Activated T-cell treated with anti-CD3 and anti-CD28 coated beads, Interleukin-2, amount 50 U/mL, for 24 hours (primary cell): Measurements from ENCODE around the gene B3GNT7.

Experiments used
- DNase-seq: peaks from one replicate; pipeline ENCODE4 v3.0.0-alpha.2; 2020
- H3K27ac Mint-ChIP-seq: 2 replicates; pipeline ENCODE4 v1.8.0; 2020; ENCODE audit warnings: mild to moderate bottlenecking, mixed read lengths
- H3K27me3 Mint-ChIP-seq: 2 replicates; pipeline ENCODE4 v1.8.0; 2020; ENCODE audit warnings: mixed read lengths
- H3K36me3 Mint-ChIP-seq: 2 replicates; pipeline ENCODE4 v1.8.0; 2020; ENCODE audit warnings: low read depth, mixed read lengths
- H3K4me1 Mint-ChIP-seq: 2 replicates; pipeline ENCODE4 v1.8.0; 2020; ENCODE audit warnings: low read depth, mixed read lengths
- H3K4me3 Mint-ChIP-seq: 2 replicates; pipeline ENCODE4 v1.8.0; 2020; ENCODE audit warnings: mild to moderate bottlenecking, moderate library complexity, mixed read lengths
- H3K9me3 Mint-ChIP-seq: 2 replicates; pipeline ENCODE4 v1.8.0; 2020; ENCODE audit warnings: mixed read lengths

Gene B3GNT7

GRCh38 chr2:231431606-231432005 is 36.1 kb downstream of the B3GNT7 start:
- Mint-ChIP-seq H3K9me3 (peaks cover 4% of the 10 kb centered on the region), H3K4me1 (peaks cover 15% of the 10 kb centered on the region), H3K27me3 (no peaks in the 10 kb centered on the region), H3K27ac (no peak overlapping the region), H3K36me3 (no peaks in the 10 kb centered on the region), H3K4me3 (no peak overlapping the region)
- DNase-seq: no peak

GRCh38 chr2:231433990-231434389 is 38.5 kb downstream of the B3GNT7 start:
- H3K9me3 Mint-ChIP-seq: peaks cover 4% of the 10 kb centered on the region
- no peaks in the 10 kb centered on the region for H3K27me3 Mint-ChIP-seq
- no peak overlapping the region for H3K4me3 Mint-ChIP-seq
- DNase-seq: no peak
- H3K36me3 Mint-ChIP-seq: no peaks in the 10 kb centered on the region
- peak overlapping the region; percentile 23 for H3K27ac Mint-ChIP-seq
- peaks cover 9% of the 10 kb centered on the region for H3K4me1 Mint-ChIP-seq

DNA sequence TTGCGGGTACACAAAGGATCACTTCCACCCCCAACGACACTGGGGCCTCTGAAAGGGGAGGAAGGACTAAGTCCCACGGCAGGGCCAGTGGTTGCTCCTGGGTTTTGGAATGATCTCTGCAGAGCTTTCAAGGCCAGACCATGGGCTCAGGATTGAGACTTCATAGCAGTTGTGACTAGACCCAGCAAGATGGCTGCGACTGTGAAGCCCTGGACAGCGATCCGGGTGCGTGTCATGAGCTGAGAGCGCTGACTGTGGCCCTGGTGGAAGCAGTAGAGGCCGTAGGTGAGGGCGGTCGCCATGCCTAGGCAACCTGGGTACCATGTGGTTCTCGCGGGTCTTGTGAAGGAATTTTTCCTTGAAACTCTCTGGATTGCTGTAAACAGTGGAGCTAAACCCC is 41.4 kb downstream of the B3GNT7 start:
- H3K27me3 Mint-ChIP-seq: no peaks in the 10 kb centered on the region
- peaks cover 1% of the 10 kb centered on the region for H3K9me3 Mint-ChIP-seq
- no peak for DNase-seq
- H3K4me3 Mint-ChIP-seq: no peak overlapping the region
- no peaks in the 10 kb centered on the region for H3K36me3 Mint-ChIP-seq
- H3K27ac Mint-ChIP-seq: no peak overlapping the region
- peaks cover 9% of the 10 kb centered on the region for H3K4me1 Mint-ChIP-seq

DNA sequence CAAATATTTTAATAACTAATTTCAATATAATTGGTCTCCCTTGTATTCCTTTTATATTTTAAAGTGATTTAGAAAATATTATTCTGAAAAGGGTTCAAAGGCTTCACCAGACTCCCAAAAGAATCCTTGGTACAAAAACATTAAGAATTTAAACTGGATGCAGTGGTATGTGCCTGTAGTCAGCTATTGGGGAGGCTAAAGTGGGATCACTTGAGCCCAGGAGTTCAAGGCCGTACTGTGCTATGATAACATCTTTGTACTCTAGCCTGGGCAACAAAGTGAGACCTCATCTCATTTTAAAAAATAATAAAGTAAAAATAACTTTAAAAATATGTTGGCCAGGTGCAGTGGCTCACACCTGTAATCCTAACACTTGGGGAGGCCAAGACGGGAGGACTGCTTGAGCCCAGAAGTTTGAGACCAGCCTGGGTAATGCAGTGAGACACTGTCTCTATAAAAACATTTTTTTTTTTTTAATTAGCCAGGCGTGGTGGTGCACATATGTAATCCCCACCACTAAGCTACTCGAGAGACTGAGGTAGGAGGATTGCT is 54.1 kb downstream of the B3GNT7 start:
- no peak overlapping the region for H3K27ac Mint-ChIP-seq
- H3K4me1 Mint-ChIP-seq: peaks cover 7% of the 10 kb centered on the region
- H3K36me3 Mint-ChIP-seq: peaks cover 34% of the 10 kb centered on the region
- H3K9me3 Mint-ChIP-seq: no peaks in the 10 kb centered on the region
- DNase-seq: no peak
- no peaks in the 10 kb centered on the region for H3K27me3 Mint-ChIP-seq
- no peak overlapping the region for H3K4me3 Mint-ChIP-seq

DNA sequence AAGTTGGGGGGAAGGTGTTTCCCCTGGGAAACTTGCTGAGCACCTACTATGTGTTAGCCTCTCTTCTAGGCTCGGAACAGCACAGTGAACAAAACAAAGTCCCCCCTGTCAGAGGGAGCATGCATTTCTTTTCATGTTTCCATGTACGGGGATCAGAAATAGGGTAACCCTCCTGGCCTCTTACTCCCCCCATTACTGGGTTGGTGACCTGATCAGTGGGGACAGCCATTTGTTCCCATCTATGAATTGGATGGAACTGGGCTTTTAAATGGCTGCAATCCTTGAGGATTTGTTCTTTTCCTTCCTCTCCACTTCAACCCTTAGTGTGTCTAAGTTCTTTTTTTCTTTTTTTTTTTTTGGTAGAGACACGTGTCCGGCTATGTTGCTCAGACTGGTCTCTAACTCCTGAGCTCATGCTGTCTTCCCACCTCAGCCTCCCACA is 55.1 kb downstream of the B3GNT7 start:
- peak overlapping the region; percentile 8 for H3K4me3 Mint-ChIP-seq
- H3K9me3 Mint-ChIP-seq: no peaks in the 10 kb centered on the region
- H3K27me3 Mint-ChIP-seq: no peaks in the 10 kb centered on the region
- H3K36me3 Mint-ChIP-seq: peaks cover 44% of the 10 kb centered on the region
- DNase-seq: no peak
- peak overlapping the region; percentile 59 for H3K27ac Mint-ChIP-seq
- H3K4me1 Mint-ChIP-seq: peaks cover 12% of the 10 kb centered on the region
